Calu3 (cell line): ENCODE measurements around the gene CTAGE1. TPM values are rescaled to one million over a fixed set of nuclear protein-coding genes. Genes with fewer than 3 reads are reported as not detected.

Experiments used
- BruUV-seq: library from RNA; stranded (reverse); fragments of 400-500 nt; replicated peaks from 2 replicates; lab custom pipeline; 2021; lab: Mats Ljungman, UMichigan
- CTCF ChIA-PET: fragments of 300-600 bp; sonication (Branson Sonifier 250); formaldehyde crosslinking; loops from one replicate; lab custom pipeline; 2022; ENCODE audit warnings: antibody characterized with exemption; lab: Charles Lee
- DNase-seq: peaks from one replicate; pipeline ENCODE4 v3.0.0; 2022
- H3K27ac Mint-ChIP-seq: one replicate; pipeline ENCODE4 v1.8.0; 2022; ENCODE audit warnings: mixed read lengths; ENCODE audit not compliant: unreplicated experiment
- H3K27me3 Mint-ChIP-seq: one replicate; pipeline ENCODE4 v1.8.0; 2022; ENCODE audit warnings: mixed read lengths; ENCODE audit not compliant: unreplicated experiment
- H3K36me3 Mint-ChIP-seq: one replicate; pipeline ENCODE4 v1.8.0; 2022; ENCODE audit warnings: mild to moderate bottlenecking, moderate library complexity, mixed read lengths; ENCODE audit not compliant: insufficient read depth, unreplicated experiment
- H3K4me1 Mint-ChIP-seq: one replicate; pipeline ENCODE4 v1.8.0; 2022; ENCODE audit warnings: mild to moderate bottlenecking, low read depth, mixed read lengths; ENCODE audit not compliant: unreplicated experiment
- H3K4me3 Mint-ChIP-seq: one replicate; pipeline ENCODE4 v1.8.0; 2022; ENCODE audit warnings: mild to moderate bottlenecking, low read depth, moderate library complexity, mixed read lengths; ENCODE audit not compliant: unreplicated experiment
- H3K9me3 Mint-ChIP-seq: one replicate; pipeline ENCODE4 v1.8.0; 2022; ENCODE audit warnings: low read depth, mixed read lengths; ENCODE audit not compliant: unreplicated experiment
- CTCF ChIP-seq: fragments of 200-600 bp; IDR thresholded peaks from one replicate; pipeline ENCODE4 v1.8.0; 2022; ENCODE audit warnings: antibody characterized with exemption; ENCODE audit not compliant: unreplicated experiment
- intact Hi-C: fragments of 100-400 bp; cut with micrococcal nuclease; formaldehyde crosslinking; loops from one replicate; pipeline ENCODE4 v1.10.0; 2022; ENCODE audit not compliant: unreplicated experiment
- total RNA-seq: library from RNA; stranded (reverse); gene quantifications from 2 replicates; pipeline ENCODE4 v1.2.3, GENCODE V29; 2022

The CTAGE1 gene
- total RNA-seq, 1 experiment from 2014 or later = not detected

GRCh38 chr18:22429564-22429963 lies 11.8 kb upstream of the CTAGE1 start:
- intact Hi-C loops = no loop called here
- peak overlapping the region; percentile 75 for H3K27ac Mint-ChIP-seq
- BruUV-seq = no TSS peak

GRCh38 chr18:22428672-22429071 lies 11.0 kb upstream of the CTAGE1 start:
- intact Hi-C loops = no loop called here
- Mint-ChIP-seq H3K27ac (peak overlapping the region; percentile 75), H3K9me3 (peaks cover 3% of the 10 kb centered on the region), H3K27me3 (no peaks in the 10 kb centered on the region), H3K4me1 (peaks cover 73% of the 10 kb centered on the region), H3K4me3 (peak overlapping the region; percentile 45), H3K36me3 (peaks cover 8% of the 10 kb centered on the region)
- TF ChIP-seq CTCF = no peak
- no TSS peak for BruUV-seq
- DNase-seq = peak; percentile 42
- CTCF ChIA-PET = interaction anchor here (0.6 to 1.7 kb wide), 8 partner anchors 10 to 283 kb away, joined by 3 to 8 read pairs (median 4); no protein-coding TSS in a partner anchor

More at GRCh38 chr18:22429564-22429963, 11.8 kb upstream of the CTAGE1 start:
- Mint-ChIP-seq H3K4me1 (peaks cover 75% of the 10 kb centered on the region), H3K4me3 (peak overlapping the region; percentile 31), H3K27me3 (no peaks in the 10 kb centered on the region), H3K36me3 (peaks cover 8% of the 10 kb centered on the region), H3K9me3 (peaks cover 3% of the 10 kb centered on the region)
- CTCF ChIA-PET = interaction anchor here (1.3 to 1.7 kb wide), 3 partner anchors 37 to 282 kb away, joined by 3 to 8 read pairs (median 7); no protein-coding TSS in a partner anchor
- no peak for DNase-seq
- TF ChIP-seq CTCF = no peak

DNA sequence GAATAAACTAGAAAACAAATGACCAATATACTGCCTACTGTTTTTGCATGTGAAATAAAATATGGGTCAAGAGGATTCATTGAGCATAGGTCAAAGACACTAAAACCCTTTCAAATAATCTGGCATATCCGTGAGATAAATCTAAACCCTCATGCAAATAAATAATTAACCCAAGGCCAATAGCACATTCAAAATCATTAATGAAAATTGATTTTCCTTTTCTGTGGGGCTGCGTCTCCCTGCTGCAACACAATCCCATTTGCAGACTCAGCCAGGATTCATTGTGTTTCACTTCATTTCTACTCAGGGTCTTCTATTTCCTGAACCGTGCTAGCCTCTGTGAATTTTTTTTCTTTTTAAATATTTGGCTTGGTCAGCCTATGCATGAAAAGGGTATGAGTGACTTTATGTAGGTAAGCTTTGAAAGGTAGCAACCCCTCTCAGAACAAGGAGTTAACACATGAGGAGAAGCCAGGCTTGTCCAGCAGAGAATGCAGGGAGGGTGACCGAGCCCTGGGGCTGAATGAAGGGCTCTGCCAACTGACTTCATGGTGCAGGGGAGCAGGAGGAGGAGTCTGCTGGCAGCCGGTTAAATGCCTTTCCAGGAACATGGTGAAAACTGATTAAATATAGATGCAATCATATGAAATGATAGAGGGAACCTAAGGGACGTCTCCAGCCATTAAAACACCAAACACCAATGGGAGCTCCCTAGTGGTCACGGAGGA lies 10.3 kb upstream of the CTAGE1 start:
- CTCF ChIA-PET = interaction anchor here (0.6 to 1.7 kb wide), 8 partner anchors 10 to 283 kb away, joined by 3 to 8 read pairs (median 4); no protein-coding TSS in a partner anchor

DNA sequence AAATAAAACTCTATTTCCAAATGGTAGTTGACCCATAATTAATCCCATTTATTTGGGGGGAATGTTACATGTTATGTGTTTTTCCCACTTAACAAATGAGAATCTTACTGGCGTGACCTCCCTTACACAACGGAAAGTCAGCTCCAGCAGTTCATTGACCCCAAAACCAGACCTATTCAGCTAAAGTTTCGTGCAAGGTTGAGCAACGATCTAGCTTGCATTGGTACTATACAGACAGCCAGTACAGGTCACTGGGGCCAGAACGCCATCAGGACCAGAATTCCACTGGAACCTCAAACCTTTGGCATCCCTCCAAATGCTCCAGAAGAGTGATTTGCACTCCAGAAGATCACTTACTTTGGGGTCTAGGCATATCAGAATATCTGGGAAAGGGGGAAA lies 6.8 kb upstream of the CTAGE1 start:
- BruUV-seq = no TSS peak
- H3K4me3 Mint-ChIP-seq = no peak overlapping the region
- CTCF ChIA-PET = no interaction called here
- intact Hi-C loops = no loop called here
- no peak for TF ChIP-seq CTCF
- H3K9me3 Mint-ChIP-seq = peaks cover 3% of the 10 kb centered on the region
- H3K27ac Mint-ChIP-seq = no peak overlapping the region
- peaks cover 33% of the 10 kb centered on the region for H3K4me1 Mint-ChIP-seq
- no peaks in the 10 kb centered on the region for H3K36me3 Mint-ChIP-seq
- no peak for DNase-seq
- H3K27me3 Mint-ChIP-seq = no peaks in the 10 kb centered on the region

More for the DNA sequence above, 10.3 kb upstream of the CTAGE1 start:
- intact Hi-C loops = no loop called here
- DNase-seq = peak; percentile 46
- Mint-ChIP-seq H3K4me3 (peak overlapping the region; percentile 45), H3K36me3 (peaks cover 8% of the 10 kb centered on the region), H3K9me3 (peaks cover 3% of the 10 kb centered on the region), H3K4me1 (peaks cover 66% of the 10 kb centered on the region), H3K27me3 (no peaks in the 10 kb centered on the region), H3K27ac (peak overlapping the region; percentile 75)
- BruUV-seq = TSS peak; percentile 90
- no peak for TF ChIP-seq CTCF
